Stimulated activated CD8-positive, alpha-beta memory T cell treated with anti-CD3 and anti-CD28 coated beads, Interleukin-7, amount 100 ng/mL, for 4 hours (primary cell): ENCODE results near the gene GXYLT1.
"Not testable (repeated sequence)": the region's sequence is repeated elsewhere in the genome, so short reads cannot be mapped to it uniquely, and the experiment has no call there.

Experiments
- DNase-seq, 2 donors: peaks; one replicate each; pipeline ENCODE4 v3.0.0-alpha.2; 2020; ENCODE audit warnings: low read depth in 2 of 2

The GXYLT1 gene

GRCh38 chr12:42099433-42099832 is 45.2 kb downstream of the GXYLT1 start:
- DNase-seq = no peak

GRCh38 chr12:42097971-42098370 is 46.7 kb downstream of the GXYLT1 start:
- DNase-seq = no peak

GRCh38 chr12:42094277-42094676 is 50.4 kb downstream of the GXYLT1 start:
- peak; percentile 2 to 15 for DNase-seq

- DNase-seq = no peak
These were observed 52.9 kb downstream of the GXYLT1 start for GRCh38 chr12:42091769-42092168.

- no peak for DNase-seq
These were observed 53.8 kb downstream of the GXYLT1 start for GRCh38 chr12:42090899-42091298.

GRCh38 chr12:42086031-42086430 is 58.6 kb downstream of the GXYLT1 start:
- no peak for DNase-seq

- DNase-seq = no peak
These were observed 59.1 kb downstream of the GXYLT1 start for GRCh38 chr12:42085594-42085993.

- DNase-seq = no peak
These were observed 60.2 kb downstream of the GXYLT1 start for GRCh38 chr12:42084522-42084921.

GRCh38 chr12:42076976-42077375 is 67.7 kb downstream of the GXYLT1 start:
- DNase-seq = no peak

GRCh38 chr12:42070036-42070435 is 74.6 kb downstream of the GXYLT1 start:
- DNase-seq = no peak

GRCh38 chr12:42059127-42059526 is 85.5 kb downstream of the GXYLT1 start:
- DNase-seq = no peak

- no peak for DNase-seq
These were observed 88.5 kb downstream of the GXYLT1 start for GRCh38 chr12:42056130-42056529.

- no peak for DNase-seq
These were observed 91.2 kb downstream of the GXYLT1 start for GRCh38 chr12:42053456-42053855.

GRCh38 chr12:42048980-42049379 is 95.7 kb downstream of the GXYLT1 start:
- DNase-seq = not testable (repeated sequence)

GRCh38 chr12:42039577-42039976 is 105.1 kb downstream of the GXYLT1 start:
- no peak for DNase-seq

- DNase-seq = no peak
These were observed 105.5 kb downstream of the GXYLT1 start for GRCh38 chr12:42039176-42039575.

GRCh38 chr12:42031847-42032564 is 112.7 kb downstream of the GXYLT1 start:
- no peak for DNase-seq
